NCI-H2196 (cell line): ENCODE measurements around the gene CEBPZOS.
"Not testable (repeated sequence)": the region's sequence is repeated elsewhere in the genome, so short reads cannot be mapped to it uniquely, and the experiment has no call there.

Experiments
- DNase-seq: peaks from one replicate; lab custom pipeline; 2025; ENCODE audit not compliant: unreplicated experiment; lab: John Stamatoyannopoulos, UW

Gene CEBPZOS

GRCh38 chr2:37190290-37190689, 6.0 kb upstream of the CEBPZOS start:
- no peak for DNase-seq

GRCh38 chr2:37191253-37191652, 5.0 kb upstream of the CEBPZOS start:
- DNase-seq, result no peak

GRCh38 chr2:37191747-37192146, 4.5 kb upstream of the CEBPZOS start:
- DNase-seq, result no peak

GRCh38 chr2:37192551-37192950, 3.7 kb upstream of the CEBPZOS start:
- no peak for DNase-seq

- not testable (repeated sequence) for DNase-seq
Observed at GRCh38 chr2:37195862-37196319, 405 bp upstream of the CEBPZOS start.

GRCh38 chr2:37198681-37199065, 2.4 kb downstream of the CEBPZOS start:
- no peak for DNase-seq

- DNase-seq, result no peak
Observed at GRCh38 chr2:37201208-37201607, 4.9 kb downstream of the CEBPZOS start.

GRCh38 chr2:37201766-37202165, 5.5 kb downstream of the CEBPZOS start:
- no peak for DNase-seq

- no peak for DNase-seq
Observed at GRCh38 chr2:37203708-37204107, 7.4 kb downstream of the CEBPZOS start.

GRCh38 chr2:37205071-37205661, 8.9 kb downstream of the CEBPZOS start:
- DNase-seq, result not testable (repeated sequence)

- DNase-seq, result no peak
Observed at GRCh38 chr2:37205689-37206341, 9.5 kb downstream of the CEBPZOS start.

- not testable (repeated sequence) for DNase-seq
Observed at GRCh38 chr2:37206760-37207159, 10.5 kb downstream of the CEBPZOS start.

- DNase-seq, result no peak
Observed at GRCh38 chr2:37211212-37211611, 14.9 kb downstream of the CEBPZOS start.

- DNase-seq, result no peak
Observed at GRCh38 chr2:37211939-37212338, 15.6 kb downstream of the CEBPZOS start.

- DNase-seq, result no peak
Observed at GRCh38 chr2:37215250-37215649, 19.0 kb downstream of the CEBPZOS start.

- no peak for DNase-seq
Observed at GRCh38 chr2:37219046-37219445, 22.8 kb downstream of the CEBPZOS start.

- DNase-seq, result no peak
Observed at GRCh38 chr2:37223131-37223530, 26.8 kb downstream of the CEBPZOS start.

- DNase-seq, result no peak
Observed at GRCh38 chr2:37224063-37224462, 27.8 kb downstream of the CEBPZOS start.

- not testable (repeated sequence) for DNase-seq
Observed at GRCh38 chr2:37225129-37225528, 28.8 kb downstream of the CEBPZOS start.

- no peak for DNase-seq
Observed at GRCh38 chr2:37226863-37227262, 30.6 kb downstream of the CEBPZOS start.

GRCh38 chr2:37228788-37229187, 32.5 kb downstream of the CEBPZOS start:
- DNase-seq, result no peak

- no peak for DNase-seq
Observed at GRCh38 chr2:37230581-37230980, 34.3 kb downstream of the CEBPZOS start.
